CD4-positive, alpha-beta T cell treated with Interleukin-6 for 4 hours (primary cell): ENCODE data around the gene DUSP9.
"Not testable (repeated sequence)": the region's sequence is repeated elsewhere in the genome, so short reads cannot be mapped to it uniquely, and the experiment has no call there.

ENCODE experiments used
- DNase-seq: peaks from one replicate; pipeline ENCODE4 v3.0.0-alpha.2; 2020; ENCODE audit warnings: mixed read lengths

Gene DUSP9, protein sequence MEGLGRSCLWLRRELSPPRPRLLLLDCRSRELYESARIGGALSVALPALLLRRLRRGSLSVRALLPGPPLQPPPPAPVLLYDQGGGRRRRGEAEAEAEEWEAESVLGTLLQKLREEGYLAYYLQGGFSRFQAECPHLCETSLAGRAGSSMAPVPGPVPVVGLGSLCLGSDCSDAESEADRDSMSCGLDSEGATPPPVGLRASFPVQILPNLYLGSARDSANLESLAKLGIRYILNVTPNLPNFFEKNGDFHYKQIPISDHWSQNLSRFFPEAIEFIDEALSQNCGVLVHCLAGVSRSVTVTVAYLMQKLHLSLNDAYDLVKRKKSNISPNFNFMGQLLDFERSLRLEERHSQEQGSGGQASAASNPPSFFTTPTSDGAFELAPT

DNA sequence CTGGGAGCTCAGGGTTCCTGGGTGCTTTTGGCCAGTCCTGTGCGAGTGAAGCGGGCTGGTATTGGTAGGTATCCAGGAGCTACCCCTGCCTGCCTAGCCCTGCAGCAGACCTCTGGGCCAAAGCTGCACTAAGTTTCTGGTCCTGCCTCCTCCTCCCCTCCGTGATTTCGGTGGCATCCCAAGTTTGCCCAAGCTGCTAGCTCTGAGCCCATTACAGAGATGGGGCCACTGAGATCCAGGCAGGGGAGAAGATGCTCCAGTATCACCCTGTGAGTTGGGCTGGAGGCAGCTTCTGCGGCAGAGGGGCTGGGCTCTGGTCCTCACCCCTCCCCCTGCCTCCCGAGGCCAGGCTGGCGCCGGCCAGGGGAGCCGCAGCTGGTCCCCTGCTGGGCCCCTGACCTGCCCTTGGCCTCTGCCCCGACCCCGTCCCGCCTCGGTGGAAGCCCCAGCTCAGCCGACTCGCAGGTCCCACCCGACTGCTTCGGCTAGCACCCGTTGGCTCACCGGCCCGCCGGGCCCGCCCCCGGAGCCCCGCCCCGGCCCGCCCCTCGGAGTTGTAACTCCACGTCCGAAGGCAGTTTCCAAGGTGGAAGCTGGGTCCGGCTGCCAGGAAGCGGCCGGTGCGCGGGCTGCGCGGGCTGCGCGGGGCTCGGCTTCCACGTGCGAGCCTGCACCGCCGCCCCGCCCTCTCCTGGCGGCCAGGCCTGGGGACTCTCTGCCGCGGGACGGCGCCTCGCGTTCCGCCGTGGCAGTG, at the start of gene DUSP9:
Gene DUSP9, plus strand, starts transcription at position 584 of the 754 bp plus-strand sequence. CDS start 751 bp downstream, outside the sequence.
- peak; percentile 38 for DNase-seq

DNA sequence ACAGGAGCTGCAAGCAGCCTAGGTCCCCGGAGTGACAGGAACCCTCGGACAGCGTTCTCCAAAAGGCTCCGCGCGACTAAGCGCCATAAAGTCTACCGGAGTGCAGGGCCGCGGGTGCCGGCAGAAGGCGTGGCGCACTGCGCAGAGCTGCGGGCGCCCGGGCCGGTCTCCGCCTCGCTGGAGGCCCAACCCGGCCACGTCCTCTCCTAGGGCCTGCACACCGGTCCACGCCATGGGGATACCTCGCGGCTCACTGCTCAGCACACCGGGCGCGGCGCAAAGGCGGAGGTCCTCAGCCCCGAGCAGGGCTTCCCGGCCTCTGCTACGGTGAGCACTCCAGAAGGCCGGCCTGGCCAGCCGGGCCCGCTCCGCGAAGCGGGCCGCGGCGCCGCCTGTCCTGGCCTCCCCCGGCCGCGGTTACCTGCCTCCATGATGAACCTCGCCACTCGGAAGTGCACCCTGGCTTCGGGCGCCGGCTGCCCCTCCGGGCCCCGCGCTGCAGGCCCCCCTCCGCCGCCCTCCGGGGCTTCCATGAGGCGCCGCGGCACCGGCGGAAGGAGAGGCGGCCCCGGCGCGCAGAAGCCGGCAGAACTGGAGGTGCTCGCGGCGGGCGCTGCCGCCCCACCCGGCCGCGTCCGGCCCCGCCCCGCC, 48.3 kb upstream of the DUSP9 start, which contains the start of gene CCNQ:
Gene CCNQ, minus strand, starts transcription at position 599 of the 651 bp plus-strand sequence. Its CDS starts 66 bp downstream, at position 533.
- peak; percentile 34 for DNase-seq

DNA sequence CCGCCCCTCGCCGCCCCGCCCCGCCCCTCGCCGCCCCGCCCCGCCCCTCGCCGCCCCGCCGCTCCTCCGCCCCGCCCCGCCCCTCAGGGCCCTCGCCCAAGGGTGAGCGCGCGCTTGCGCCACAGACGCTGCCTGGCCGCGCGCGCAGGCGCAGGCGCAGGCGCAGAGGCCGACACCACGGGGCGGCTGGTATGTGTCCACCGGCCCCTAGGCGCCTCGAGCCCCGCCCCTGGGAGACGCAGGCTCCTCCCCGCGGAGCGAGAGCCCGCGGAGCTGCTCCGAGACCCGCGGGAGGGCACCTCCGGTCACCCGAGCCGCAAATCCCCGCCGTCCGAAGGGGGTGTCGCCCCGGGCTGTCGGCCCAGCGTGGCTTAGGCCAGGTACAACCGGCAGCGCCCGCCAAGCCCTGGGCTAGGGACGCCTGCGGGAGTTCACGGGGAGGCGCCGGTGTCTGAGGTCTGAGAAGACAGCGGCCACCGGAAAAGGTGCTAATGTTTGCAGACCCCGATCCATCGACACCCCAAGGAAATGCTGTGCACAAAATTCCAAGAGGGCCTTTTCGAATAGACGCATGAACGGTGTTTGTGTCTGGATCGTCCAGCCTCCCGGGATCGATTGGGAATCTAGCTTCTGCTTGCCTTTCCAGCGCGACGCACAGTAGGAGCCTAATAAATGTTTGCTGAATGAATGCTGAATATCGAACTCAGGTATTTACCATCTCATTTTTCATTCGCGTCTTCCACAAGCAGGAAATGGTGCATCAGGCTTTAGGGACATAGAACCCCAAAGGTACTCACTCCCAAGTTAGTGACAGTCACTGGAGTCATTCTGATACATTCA, 47.6 kb upstream of the DUSP9 start:
- peak; percentile 91 for DNase-seq

DNA sequence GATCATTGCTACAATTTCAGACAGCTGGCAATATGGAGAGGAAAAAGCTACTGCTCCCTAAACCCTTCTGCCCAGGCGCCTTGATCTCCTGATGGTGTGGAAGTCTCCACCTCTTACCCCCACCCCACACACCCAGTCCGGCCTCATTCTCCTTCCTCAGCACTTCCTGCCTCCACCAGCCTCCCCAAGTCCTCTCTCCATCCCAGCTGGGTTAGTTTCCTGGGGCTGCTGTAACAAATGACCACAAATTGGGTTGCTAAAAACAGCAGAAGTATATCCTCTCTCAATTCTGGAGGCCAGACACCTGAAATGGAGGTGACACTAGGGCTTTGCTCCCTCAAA, 47.0 kb upstream of the DUSP9 start:
- peak; percentile 21 for DNase-seq

DNA sequence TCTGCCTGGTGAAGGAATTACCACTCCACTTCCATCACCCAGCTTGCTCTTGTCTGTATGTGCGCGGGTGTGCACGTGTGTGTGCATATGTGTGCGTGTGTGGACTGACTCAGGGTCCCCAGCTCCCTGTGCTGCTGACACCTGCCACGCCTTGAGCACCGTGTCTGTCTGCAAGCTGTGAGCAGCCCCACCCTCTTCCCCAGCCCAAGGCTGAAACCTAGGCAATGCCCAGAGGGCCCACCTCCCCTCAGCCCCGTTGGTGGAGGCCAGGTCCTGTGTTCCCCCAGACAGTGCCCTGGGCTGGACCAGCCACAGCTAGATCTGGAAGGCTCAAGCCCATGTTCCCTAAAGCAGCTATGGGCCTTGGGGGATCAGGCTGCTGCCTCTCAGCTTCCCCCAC, 46.1 kb upstream of the DUSP9 start:
- no peak for DNase-seq

DNA sequence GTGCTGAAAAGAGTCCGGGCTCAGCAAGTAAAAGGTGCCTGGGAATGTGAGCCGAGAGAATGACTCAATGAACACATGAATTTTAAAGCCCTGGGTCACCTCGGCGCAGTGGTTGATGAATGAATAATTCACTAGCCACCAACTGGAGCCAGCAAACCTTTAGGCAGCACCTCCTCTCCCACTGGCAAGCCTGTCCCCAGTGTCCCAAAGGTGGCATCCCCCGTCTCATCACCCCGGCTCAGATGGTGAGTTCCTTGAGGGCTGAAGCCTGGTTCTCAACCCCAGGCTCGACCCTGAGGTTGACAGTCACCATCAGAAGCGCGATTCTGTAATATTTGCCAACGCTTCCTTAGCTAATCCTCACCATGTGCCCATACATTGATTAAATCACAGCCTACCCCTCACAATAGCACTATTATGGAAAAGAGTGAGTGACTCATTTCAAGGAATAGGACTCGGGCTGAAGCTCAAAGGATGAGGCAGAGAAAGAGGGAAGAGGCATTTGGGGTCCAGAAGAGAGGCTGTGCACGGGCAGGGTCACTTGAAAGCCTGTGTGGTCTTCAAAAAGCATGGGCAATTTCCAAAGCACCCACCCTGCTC, 45.4 kb upstream of the DUSP9 start:
- DNase-seq, result no peak

DNA sequence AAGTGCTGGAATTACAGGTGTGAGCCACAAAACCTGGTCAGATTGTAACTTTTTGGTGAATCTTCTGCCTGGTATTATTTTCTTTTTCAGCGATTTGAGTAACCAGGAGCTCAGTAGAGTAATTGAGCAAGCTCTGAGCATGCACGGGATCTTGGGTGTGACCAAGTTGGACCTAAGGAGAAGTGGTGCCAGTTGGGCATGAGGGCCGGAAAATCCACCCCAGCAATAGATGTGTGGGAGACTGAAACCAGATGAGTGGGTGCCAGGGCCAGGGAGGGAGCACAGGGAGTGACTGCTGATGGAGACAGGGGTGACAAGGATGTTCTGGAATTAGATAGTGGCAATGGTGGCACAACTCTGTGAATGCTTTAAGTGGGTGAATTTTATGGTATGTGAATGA, 44.4 kb upstream of the DUSP9 start:
- DNase-seq, result no peak

DNA sequence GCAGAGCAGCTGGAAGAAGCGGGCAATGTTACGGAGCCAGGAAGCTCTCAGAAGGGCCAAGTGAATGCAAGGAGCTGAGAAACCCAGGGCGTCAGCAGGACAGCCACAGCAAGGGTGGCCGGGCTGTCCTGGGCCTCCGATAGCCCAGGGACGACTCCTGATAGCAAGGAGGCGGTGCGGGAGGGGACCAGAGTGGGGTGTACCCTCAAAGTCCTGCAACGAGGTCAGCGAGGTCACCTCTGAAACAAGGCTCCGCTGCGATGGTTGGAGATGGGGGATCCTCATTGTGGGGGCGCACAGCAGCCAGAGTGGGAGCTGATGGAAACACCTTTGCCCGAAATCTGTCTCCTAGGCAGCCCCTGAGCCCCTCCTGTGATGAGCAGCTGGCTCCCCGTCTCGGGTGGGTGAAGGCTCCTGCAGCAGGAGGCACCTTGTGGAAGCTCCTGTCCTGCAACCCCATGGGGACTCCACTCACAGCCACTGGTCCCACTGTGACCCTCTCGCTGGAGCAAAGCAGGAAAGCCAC, 43.8 kb upstream of the DUSP9 start:
- no peak for DNase-seq

DNA sequence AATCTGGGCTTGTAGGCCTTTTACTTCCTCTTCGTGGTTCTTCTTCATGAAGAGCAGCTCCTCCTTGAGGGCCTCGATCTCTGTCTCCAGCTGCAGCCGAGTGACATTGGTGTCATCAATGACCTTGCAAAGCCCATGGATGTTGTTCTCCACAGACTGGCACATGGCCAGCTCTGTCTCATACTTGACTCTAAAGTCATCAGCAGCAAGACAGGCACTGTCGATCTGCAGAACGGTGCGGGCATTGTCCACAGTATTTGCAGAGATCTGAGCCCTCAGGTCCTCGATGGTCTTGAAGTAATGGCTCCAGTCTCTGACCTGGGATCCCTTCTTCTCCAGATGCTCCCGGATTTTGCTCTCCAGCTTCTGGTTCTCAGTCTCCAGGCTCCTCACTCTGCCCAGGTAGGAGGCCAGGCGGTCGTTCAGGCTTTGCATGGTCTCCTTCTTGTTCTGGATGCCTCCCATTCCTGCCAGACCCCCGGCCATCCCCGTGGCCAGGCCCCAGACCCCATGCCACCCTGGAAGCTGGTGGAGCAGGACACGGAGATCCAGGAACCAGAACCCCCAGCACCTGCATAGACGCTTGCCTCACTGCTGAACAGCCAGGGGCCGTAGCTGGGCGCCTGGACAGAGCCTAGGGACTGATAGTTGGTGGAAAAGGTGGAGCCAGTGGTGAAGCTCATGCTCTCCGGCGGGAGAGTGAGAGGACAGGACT, 42.2 kb upstream of the DUSP9 start:
- not testable (repeated sequence) for DNase-seq

DNA sequence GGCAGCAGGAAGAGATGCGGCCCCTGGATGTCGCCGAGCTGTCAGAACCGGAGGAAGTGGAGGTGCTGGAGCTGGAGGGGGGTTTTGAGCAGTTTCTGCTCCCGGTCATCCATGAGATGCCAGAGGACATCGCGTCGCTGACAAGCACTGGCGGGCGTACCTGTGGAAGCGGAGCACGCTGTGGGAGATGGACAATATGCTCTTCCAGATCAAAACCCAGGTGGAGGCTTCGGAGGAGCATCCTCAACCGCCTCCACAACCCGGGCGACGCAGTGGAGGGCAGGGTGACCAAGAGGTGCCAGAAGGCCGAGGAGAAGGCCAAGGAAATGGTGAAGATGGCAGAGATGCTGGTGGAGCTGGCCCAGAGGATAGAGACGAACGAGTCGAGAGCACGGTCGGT, 40.5 kb upstream of the DUSP9 start:
- DNase-seq, result no peak

DNA sequence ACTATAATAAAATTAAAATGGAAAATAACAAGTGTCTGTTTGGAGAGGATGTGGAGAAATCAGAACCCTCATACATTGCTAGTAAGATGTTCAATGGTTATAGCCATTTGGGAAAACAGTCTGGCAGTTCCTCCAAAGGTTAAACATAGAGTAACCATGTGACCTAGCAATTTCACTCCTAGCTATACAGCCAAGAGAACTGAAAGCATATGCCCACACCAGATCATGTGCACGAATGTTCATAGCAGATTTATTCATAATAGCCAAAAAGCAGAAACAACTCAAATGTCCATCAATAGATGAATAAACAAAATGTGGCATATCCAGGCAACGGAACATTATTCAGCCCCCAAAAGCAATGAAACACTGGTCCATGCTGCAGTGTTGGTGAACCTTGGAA, 38.6 kb upstream of the DUSP9 start:
- no peak for DNase-seq

DNA sequence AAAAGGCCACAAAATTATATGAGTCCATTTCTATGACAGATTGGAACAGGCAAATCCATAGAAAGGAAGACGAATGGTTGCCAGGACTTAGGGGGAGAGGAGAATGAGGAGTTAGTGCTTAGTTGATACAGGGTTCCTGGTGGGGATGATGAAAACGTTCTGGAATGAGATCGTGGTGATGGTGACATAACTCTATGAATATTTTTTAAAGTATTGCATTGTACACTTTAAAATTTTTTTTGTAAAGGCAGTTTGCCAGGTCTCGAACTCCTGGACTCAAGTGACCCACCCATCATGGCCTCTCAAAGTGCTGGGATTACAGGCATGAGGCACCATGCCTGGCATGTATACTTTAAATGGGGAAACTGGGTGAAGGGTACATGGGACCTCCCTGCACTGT, 38.2 kb upstream of the DUSP9 start:
- DNase-seq, result no peak

DNA sequence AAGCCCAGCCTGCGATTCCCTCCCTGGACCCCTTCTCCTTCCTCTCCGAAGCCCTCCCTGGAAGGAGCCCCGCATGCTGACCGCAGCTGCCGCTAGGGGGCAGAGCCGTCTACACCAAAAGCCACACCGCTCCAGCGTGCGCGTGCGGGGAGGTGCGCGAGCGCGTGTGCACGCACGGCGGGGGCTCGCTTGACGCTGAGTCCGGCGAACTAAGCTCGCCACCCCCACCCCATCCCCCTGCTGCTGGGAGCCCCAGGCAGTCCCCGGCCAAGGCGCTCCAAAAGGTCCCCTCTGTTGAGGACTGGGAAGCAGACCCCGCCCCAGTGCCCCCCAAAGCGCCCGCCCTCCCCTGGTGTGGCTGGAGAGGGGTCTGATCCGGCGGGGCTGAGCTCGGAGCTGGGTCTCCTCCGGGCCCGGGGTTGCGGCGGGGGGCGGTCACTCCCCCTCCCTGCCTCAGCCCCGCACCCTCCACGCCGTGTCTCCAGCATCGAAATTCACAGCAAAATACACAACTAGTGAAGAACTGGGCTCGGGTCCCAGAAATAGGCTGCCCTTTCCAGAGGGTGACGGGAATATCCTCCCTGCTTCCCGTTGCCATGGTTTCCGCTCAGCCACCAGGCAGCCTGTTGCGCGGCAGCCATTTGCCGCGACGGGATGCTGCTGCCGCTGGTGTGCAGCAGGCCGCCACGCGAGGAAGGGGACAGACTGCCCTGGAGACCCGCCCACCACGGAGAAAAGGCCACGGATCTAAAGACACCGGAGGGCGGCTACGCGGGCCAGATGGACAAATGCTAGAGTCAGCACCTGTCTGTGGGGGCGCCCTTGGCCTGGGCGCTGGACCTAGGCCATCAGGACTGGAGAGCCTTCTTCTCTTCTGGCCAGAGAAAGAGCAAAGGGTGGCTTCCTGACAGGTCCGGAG, 36.8 kb upstream of the DUSP9 start:
- DNase-seq, result peak; percentile 87

DNA sequence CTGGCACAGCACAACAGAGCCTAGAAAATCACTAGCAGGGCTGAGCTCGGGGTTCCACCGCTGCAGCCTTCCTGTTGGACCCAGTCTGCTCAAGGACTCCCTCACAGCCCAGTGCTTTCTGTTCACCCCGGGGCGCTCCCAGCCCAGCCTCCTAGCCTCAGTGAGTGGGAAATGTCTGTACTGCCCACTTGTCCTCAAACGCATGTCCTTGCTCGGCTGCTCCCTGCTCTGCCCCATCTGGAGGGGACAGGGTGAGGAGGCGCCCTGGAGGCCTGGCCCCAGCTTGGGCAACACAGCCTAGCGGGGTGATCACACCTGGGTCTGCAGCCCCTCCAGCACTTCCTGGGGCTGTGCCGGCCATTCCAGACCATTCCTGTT, 36.2 kb upstream of the DUSP9 start:
- DNase-seq, result no peak

DNA sequence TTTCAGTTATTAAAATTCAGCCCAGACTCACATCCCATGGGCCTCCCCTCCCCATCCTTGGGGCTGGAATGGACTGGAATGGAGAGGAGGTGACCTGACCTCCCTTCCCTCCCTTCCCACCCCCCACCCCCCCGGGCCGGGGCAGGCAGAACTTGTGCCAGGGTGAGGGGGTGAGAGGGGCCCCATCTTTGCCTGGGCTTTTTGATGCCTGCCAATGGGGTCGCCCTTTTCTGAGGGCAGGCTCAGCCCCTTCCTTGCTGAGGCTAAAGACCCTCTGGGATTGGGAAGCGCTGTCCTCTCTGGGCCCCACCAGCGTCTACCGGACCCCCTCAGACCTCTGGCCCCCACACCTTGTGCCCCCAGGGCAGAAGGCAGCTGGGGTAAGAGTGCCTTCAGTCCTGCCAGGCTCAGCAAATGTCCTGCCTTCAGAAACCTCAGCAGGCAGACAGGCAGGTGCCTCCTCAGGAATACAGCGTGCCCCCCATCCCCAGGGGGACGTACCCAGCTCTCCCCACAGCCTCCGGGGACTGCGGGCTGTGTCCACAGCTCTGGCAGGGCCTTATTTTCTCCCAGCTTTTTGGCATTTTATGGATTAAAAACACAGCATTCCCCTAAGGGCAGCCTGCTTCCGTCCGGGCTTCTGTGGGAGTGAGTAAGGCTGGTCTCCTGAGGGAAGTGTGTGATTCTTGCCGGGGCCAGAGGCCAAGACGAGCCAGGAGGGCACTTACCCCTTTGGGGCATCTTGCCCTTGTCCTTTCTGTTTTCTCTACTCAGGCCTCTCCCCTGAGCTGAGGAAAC, 35.5 kb upstream of the DUSP9 start:
- DNase-seq, result no peak

DNA sequence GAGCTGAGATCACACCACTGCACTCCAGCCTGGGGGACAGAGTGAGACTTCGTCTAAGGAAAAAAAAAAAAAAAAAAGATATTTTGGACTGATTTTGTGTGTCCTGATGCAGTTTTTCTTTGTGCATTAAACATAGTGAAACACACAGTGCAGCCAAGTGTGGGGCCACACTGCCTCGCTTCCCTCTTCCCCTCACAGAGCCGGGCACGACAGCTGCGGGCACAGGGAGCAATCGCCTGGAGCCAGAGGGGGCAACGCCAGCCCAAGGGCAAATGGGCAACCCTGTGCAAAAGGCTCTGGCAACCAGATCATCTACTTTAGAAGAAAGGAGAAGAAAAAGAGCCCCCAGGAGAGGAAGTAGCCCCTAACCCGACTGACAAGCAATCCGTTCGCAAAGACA, 34.6 kb upstream of the DUSP9 start:
- no peak for DNase-seq

DNA sequence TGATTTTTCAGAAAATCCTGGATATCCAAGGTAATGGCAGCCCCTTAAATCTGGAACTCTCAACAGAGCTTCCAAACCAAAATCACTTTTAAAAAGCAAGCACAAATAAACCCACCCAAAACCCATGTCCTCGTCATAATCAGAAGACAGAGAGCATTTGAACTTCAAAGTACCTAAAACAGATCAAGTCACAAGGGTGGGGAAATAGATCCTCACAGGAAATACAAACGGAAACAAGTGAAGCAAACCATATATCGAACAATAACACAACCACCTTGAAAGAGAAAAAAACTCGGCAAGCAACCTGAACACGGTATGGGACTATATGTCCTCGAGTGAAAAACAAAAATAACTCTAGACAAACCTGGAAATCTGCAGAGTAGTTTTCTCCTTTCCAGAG, 32.2 kb upstream of the DUSP9 start:
- no peak for DNase-seq

DNA sequence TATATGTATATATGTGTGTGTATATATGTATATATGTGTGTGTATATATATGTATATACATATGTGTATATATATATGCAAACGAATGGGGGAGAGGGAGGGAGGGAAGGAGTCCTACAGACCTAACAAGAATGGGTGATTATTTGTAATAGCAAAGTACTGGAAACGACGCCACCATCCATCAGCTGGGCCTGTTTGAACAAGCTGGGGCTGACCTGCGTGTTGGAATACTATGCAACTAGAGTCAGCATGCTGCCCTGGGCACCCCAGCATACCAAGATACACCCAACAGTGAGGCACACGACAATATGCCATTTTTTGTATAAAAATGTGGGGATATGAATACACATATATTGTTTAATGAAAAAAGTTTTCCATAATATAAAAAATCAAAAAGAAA, 26.4 kb upstream of the DUSP9 start:
- no peak for DNase-seq

DNA sequence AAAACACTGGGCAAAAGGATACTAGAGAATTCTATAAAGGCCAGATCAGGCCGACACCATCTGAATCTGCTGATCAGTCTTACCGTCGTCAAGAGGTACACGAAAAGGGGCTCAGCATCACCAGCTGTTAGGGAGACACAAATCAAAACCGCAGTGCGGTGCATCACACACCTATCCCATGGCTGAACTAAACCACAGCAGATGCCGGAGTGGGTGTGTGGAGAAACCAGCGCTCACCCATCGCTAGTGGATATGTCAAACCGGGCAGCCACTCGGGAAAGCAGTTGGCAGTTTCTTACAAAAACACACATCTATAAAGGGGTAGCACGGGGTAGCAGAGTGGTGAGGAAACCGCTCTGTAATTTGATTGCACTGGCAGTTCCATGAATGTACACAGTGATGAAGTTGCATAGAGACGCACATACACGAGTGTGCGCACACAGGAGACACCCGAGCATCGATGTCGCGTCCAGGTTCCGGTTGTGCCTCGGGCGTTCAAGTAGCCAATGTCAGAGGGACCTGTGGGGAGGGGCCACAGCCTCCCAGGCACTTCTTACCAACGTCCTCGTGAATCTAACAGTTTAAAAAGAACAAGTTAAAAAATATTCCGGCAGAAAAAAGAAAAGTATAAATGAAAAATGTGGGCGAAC, 24.9 kb upstream of the DUSP9 start:
- DNase-seq, result no peak
